Loucy (cell line): ENCODE results near the gene PLPP3.

Source experiments
- H2AFZ ChIP-seq: fragments of 200-600 bp; sonication (generic); 2 replicates; pipeline ENCODE4 v1.6.0; 2016; ENCODE audit warnings: antibody characterized with exemption, mild to moderate bottlenecking, low read length, moderate library complexity
- H3F3A ChIP-seq: fragments of 200-600 bp; 2 replicates; pipeline ENCODE4 v1.6.0; 2016; ENCODE audit warnings: antibody characterized with exemption, low read depth, mild to moderate bottlenecking
- H3K27me3 ChIP-seq: fragments of 200-600 bp; sonication (generic); 2 replicates; pipeline ENCODE4 v1.6.1; 2014; ENCODE audit warnings: low read length, mild to moderate bottlenecking; ENCODE audit not compliant: insufficient read depth, poor library complexity, severe bottlenecking
- H3K36me3 ChIP-seq: fragments of 200-600 bp; sonication (generic); 2 replicates; pipeline ENCODE4 v1.6.1; 2016; ENCODE audit warnings: low read length; ENCODE audit not compliant: insufficient read depth
- H3K4me1 ChIP-seq: fragments of 200-600 bp; sonication (generic); 2 replicates; pipeline ENCODE4 v1.5.1; 2014; ENCODE audit warnings: low read length, mild to moderate bottlenecking; ENCODE audit not compliant: insufficient read depth, poor library complexity, severe bottlenecking
- H3K4me2 ChIP-seq: fragments of 200-600 bp; sonication (generic); 2 replicates; pipeline ENCODE4 v1.6.0; 2014; ENCODE audit warnings: antibody characterized with exemption, low read length, low read depth, mild to moderate bottlenecking; ENCODE audit not compliant: poor library complexity, severe bottlenecking
- H3K4me3 ChIP-seq: fragments of 200-600 bp; sonication (generic); 2 replicates; pipeline ENCODE4 v1.5.1; 2014; ENCODE audit warnings: low read length, mild to moderate bottlenecking, mixed read lengths; ENCODE audit not compliant: poor library complexity, severe bottlenecking
- H3K79me2 ChIP-seq: fragments of 200-600 bp; sonication (generic); 2 replicates; pipeline ENCODE4 v1.6.1; 2014; ENCODE audit warnings: low read length; ENCODE audit not compliant: insufficient read depth
- H3K9ac ChIP-seq: fragments of 200-600 bp; sonication (generic); 2 replicates; pipeline ENCODE4 v1.6.0; 2014; ENCODE audit warnings: mild to moderate bottlenecking, low read depth, low read length, moderate library complexity; ENCODE audit not compliant: poor library complexity, severe bottlenecking
- H3K9me2 ChIP-seq: fragments of 200-600 bp; sonication (generic); replicated peaks from 2 replicates; pipeline ENCODE4 v1.6.1; 2016; ENCODE audit warnings: low read depth, low read length, mixed read lengths
- H3K9me3 ChIP-seq: fragments of 200-600 bp; sonication (generic); 2 replicates; pipeline ENCODE4 v1.6.1; 2014; ENCODE audit warnings: mild to moderate bottlenecking, antibody characterized with exemption, low read length, low read depth; ENCODE audit not compliant: insufficient read depth
- H4K20me1 ChIP-seq: fragments of 200-600 bp; sonication (generic); 2 replicates; pipeline ENCODE4 v1.6.0; 2014; ENCODE audit warnings: antibody characterized with exemption, low read length, mild to moderate bottlenecking; ENCODE audit not compliant: insufficient read depth, poor library complexity, severe bottlenecking
- EZH2phosphoT487 ChIP-seq: fragments of 200-600 bp; IDR thresholded peaks from 2 replicates; pipeline ENCODE4 v1.6.1; 2018; ENCODE audit warnings: antibody characterized with exemption, mild to moderate bottlenecking, moderate library complexity, borderline replicate concordance
- TF ChIP-seq, protein P1 (sequence below): fragments of 200-600 bp; sonication (generic); conservative IDR thresholded peaks from 2 replicates; pipeline ENCODE4 v1.5.1; 2014; ENCODE audit warnings: mild to moderate bottlenecking, antibody characterized with exemption, low read length

Gene PLPP3

DNA sequence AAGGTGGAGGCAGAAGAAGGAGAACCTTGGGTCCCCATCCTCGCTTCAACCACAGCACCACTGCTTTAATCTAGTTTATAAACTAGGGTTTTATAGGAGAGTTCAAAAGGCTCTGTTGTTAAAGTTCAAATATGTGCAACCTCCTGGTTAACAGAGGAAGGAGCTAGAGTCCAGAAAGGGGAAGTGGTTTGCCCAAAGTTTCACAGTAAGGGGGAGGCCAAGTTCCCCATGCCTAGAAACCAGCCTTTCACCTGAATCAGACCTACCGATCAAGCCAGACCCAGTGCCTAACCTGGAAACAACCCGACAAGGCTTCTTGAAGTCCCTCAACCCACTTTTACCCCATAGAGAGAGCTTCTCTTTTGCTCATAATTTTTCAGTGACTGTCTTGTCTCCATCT, 106.5 kb downstream of the PLPP3 start:
- Histone ChIP-seq H3K9me3 (no peaks in the 10 kb centered on the region), H3K79me2 (no peaks in the 10 kb centered on the region), H3K9me2 (no peaks in the 10 kb centered on the region), H2AFZ (no peak overlapping the region), H4K20me1 (no peaks in the 10 kb centered on the region), H3K4me2 (no peak overlapping the region), H3F3A (no peaks in the 10 kb centered on the region), H3K36me3 (no peaks in the 10 kb centered on the region), H3K4me3 (no peak overlapping the region), H3K4me1 (no peaks in the 10 kb centered on the region), H3K27me3 (no peaks in the 10 kb centered on the region), H3K9ac (no peak overlapping the region)
- TF ChIP-seq EZH2phosphoT487, result no peak
- TF ChIP-seq, protein P1, sequence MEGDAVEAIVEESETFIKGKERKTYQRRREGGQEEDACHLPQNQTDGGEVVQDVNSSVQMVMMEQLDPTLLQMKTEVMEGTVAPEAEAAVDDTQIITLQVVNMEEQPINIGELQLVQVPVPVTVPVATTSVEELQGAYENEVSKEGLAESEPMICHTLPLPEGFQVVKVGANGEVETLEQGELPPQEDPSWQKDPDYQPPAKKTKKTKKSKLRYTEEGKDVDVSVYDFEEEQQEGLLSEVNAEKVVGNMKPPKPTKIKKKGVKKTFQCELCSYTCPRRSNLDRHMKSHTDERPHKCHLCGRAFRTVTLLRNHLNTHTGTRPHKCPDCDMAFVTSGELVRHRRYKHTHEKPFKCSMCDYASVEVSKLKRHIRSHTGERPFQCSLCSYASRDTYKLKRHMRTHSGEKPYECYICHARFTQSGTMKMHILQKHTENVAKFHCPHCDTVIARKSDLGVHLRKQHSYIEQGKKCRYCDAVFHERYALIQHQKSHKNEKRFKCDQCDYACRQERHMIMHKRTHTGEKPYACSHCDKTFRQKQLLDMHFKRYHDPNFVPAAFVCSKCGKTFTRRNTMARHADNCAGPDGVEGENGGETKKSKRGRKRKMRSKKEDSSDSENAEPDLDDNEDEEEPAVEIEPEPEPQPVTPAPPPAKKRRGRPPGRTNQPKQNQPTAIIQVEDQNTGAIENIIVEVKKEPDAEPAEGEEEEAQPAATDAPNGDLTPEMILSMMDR, result no peak

DNA sequence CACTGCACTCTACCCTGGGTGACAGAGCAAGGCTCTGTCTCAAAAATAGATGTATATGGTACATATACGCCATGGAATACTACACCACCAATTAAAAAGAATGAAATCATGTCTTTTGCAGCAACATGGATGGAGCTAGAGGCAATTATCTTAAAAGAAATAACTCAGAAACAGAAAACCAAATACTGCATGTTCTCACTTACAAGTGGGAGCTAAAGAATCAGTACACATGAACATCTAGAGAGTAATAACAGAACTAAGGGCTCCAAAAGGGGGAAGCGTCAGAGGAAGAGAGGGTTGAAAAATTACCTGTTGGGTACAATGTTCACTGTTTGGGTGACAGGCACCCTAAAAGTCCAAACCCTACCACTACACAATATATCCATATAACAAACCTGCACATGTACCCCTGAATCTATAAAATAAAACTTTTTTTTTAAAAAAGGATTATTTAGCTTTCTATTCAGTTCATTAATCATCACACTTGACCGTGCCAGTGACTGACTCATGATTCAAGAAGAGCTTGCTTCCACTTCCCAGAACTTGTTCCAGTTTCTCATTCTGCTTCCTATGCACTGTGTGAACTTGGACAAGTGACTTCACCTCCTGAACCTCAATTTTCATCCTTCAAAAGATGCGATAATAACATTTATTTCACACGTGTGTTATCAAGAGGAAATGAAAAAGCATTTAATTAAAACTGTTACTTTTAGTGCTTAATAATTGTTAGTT, 109.6 kb downstream of the PLPP3 start:
- Histone ChIP-seq H3K4me2 (no peak overlapping the region), H3K9me2 (no peaks in the 10 kb centered on the region), H3K36me3 (no peaks in the 10 kb centered on the region), H3K4me3 (no peak overlapping the region), H3K9ac (no peak overlapping the region), H3F3A (no peaks in the 10 kb centered on the region), H3K27me3 (no peaks in the 10 kb centered on the region), H3K79me2 (no peaks in the 10 kb centered on the region), H2AFZ (no peak overlapping the region), H3K4me1 (no peaks in the 10 kb centered on the region), H3K9me3 (no peaks in the 10 kb centered on the region), H4K20me1 (no peaks in the 10 kb centered on the region)
- TF ChIP-seq EZH2phosphoT487, result no peak
- TF ChIP-seq, protein P1, result no peak

DNA sequence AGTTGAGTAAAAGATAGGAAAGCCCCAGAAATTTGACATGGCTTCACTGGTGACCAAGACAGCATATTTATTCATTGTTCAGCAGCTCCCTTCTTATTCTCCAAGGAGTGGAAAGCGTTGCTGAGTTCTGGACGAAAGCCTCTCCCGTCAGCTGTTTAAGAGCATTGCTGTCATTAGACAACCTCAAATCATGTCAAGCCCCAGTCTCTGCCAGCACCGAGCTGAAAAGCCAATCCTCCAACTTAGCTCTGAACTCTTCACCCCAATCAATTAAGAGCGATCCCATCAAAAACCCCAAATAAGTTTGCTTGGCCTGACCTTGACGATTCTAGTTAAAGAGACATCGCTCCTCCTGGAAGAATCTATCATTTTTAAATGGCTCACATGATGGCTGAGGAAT, 110.8 kb downstream of the PLPP3 start:
- H3K79me2 ChIP-seq, result no peaks in the 10 kb centered on the region
- no peaks in the 10 kb centered on the region for H3K9me2 ChIP-seq
- no peak overlapping the region for H3K9ac ChIP-seq
- H3K9me3 ChIP-seq, result no peaks in the 10 kb centered on the region
- H2AFZ ChIP-seq, result no peak overlapping the region
- no peaks in the 10 kb centered on the region for H4K20me1 ChIP-seq
- no peaks in the 10 kb centered on the region for H3K4me1 ChIP-seq
- no peaks in the 10 kb centered on the region for H3F3A ChIP-seq
- no peaks in the 10 kb centered on the region for H3K36me3 ChIP-seq
- TF ChIP-seq EZH2phosphoT487, result no peak
- TF ChIP-seq, protein P1, result no peak
- H3K4me3 ChIP-seq, result no peak overlapping the region
- no peak overlapping the region for H3K4me2 ChIP-seq
- H3K27me3 ChIP-seq, result no peaks in the 10 kb centered on the region
